Neural cell (in vitro differentiated cells): ENCODE results near the gene CTBP2. TPM values are rescaled to one million over a fixed set of nuclear protein-coding genes. Genes with fewer than 3 reads are reported as not detected.

Source experiments
- H2AFZ ChIP-seq: fragments of 200-600, 300-800 bp; sonication (generic), shearing (Covaris generic); 2 replicates; pipeline ENCODE4 v1.6.0; 2014; ENCODE audit warnings: low read depth, mild to moderate bottlenecking, antibody characterized with exemption, low read length, moderate library complexity
- H3F3A ChIP-seq: fragments of 200-600 bp; shearing (Covaris generic); 2 replicates; pipeline ENCODE4 v1.6.1; 2016; ENCODE audit warnings: mild to moderate bottlenecking, moderate library complexity, mixed read lengths, antibody characterized with exemption, low read length; ENCODE audit not compliant: insufficient read depth, poor library complexity, severe bottlenecking
- H3K27ac ChIP-seq: fragments of 200-600, 300-800 bp; sonication (generic), shearing (Covaris generic); 2 replicates; pipeline ENCODE4 v1.5.1; 2014; ENCODE audit warnings: mild to moderate bottlenecking, low read length, moderate library complexity
- H3K27me3 ChIP-seq: fragments of 300-800, 200-600 bp; sonication (generic), shearing (Covaris generic); 2 replicates; pipeline ENCODE4 v1.6.0; 2014; ENCODE audit warnings: mild to moderate bottlenecking, low read depth, low read length, moderate library complexity; ENCODE audit not compliant: insufficient read depth
- H3K36me3 ChIP-seq: fragments of 300-800, 200-600 bp; sonication (generic), shearing (Covaris generic); 2 replicates; pipeline ENCODE4 v1.5.1; 2014; ENCODE audit warnings: mild to moderate bottlenecking, antibody characterized with exemption, low read length, moderate library complexity; ENCODE audit not compliant: insufficient read depth
- H3K4me2 ChIP-seq: fragments of 300-800, 200-600 bp; sonication (generic), shearing (Covaris generic); 2 replicates; pipeline ENCODE4 v1.6.0; 2014; ENCODE audit warnings: mild to moderate bottlenecking, low read length
- H3K4me3 ChIP-seq: fragments of 300-800, 200-600 bp; sonication (generic), shearing (Covaris generic); 2 replicates; pipeline ENCODE4 v1.5.1; 2014; ENCODE audit warnings: mild to moderate bottlenecking, low read length, moderate library complexity
- H3K79me2 ChIP-seq: fragments of 200-600 bp; shearing (Covaris generic); replicated peaks from 2 replicates; pipeline ENCODE4 v1.6.0; 2014; ENCODE audit warnings: mild to moderate bottlenecking, low read length, moderate library complexity; ENCODE audit not compliant: insufficient read depth
- H3K9ac ChIP-seq: fragments of 300-800, 200-600 bp; sonication (generic), shearing (Covaris generic); 2 replicates; pipeline ENCODE4 v1.6.1; 2016; ENCODE audit warnings: mild to moderate bottlenecking, low read length, mixed read lengths
- H3K9me2 ChIP-seq: fragments of 200-600 bp; shearing (Covaris generic); 2 replicates; pipeline ENCODE4 v1.6.1; 2016; ENCODE audit warnings: mild to moderate bottlenecking, low read length, mixed read lengths; ENCODE audit not compliant: insufficient read depth
- H3K9me3 ChIP-seq: fragments of 200-600, 300-800 bp; sonication (generic), shearing (Covaris generic); 2 replicates; pipeline ENCODE4 v1.6.1; 2016; ENCODE audit warnings: mild to moderate bottlenecking, mixed run types, low read length, moderate library complexity, mixed read lengths
- H4K20me1 ChIP-seq: fragments of 200-600 bp; shearing (Covaris generic); 2 replicates; pipeline ENCODE4 v1.6.1; 2016; ENCODE audit warnings: mild to moderate bottlenecking, mixed run types; ENCODE audit not compliant: insufficient read depth
- CTCF ChIP-seq: fragments of 450-650 bp; IDR thresholded peaks from 2 replicates; pipeline ENCODE4 v1.5.1; 2014; ENCODE audit warnings: antibody characterized with exemption, mild to moderate bottlenecking, moderate library complexity; ENCODE audit not compliant: poor library complexity, severe bottlenecking
- EP300 ChIP-seq: fragments of 450-650 bp; conservative IDR thresholded peaks from 2 replicates; pipeline ENCODE4 v1.6.1; 2014; ENCODE audit warnings: antibody characterized with exemption, mild to moderate bottlenecking, moderate library complexity; ENCODE audit not compliant: poor library complexity, severe bottlenecking
- EZH2 ChIP-seq: fragments of 200-600, 300-800 bp; shearing (Covaris generic), sonication (generic); IDR thresholded peaks from 2 replicates; pipeline ENCODE4 v1.6.1; 2014; ENCODE audit warnings: antibody characterized with exemption, low read length, borderline replicate concordance, mild to moderate bottlenecking; ENCODE audit not compliant: insufficient read depth, poor library complexity, severe bottlenecking
- MXI1 ChIP-seq: fragments of 450-650 bp; conservative IDR thresholded peaks from 2 replicates; pipeline ENCODE4 v1.6.1; 2014; ENCODE audit warnings: antibody characterized with exemption, mild to moderate bottlenecking; ENCODE audit not compliant: poor library complexity, severe bottlenecking
- POLR2AphosphoS5 ChIP-seq: IDR thresholded peaks from 2 replicates; pipeline ENCODE4 v1.6.1; 2012
- RAD21 ChIP-seq: fragments of 450-650 bp; conservative IDR thresholded peaks from 2 replicates; pipeline ENCODE4 v1.6.1; 2014; ENCODE audit warnings: antibody characterized with exemption, mild to moderate bottlenecking, moderate library complexity
- SMC3 ChIP-seq: fragments of 450-650 bp; conservative IDR thresholded peaks from 2 replicates; pipeline ENCODE4 v1.6.1; 2014; ENCODE audit warnings: antibody characterized with exemption, mild to moderate bottlenecking, moderate library complexity; ENCODE audit not compliant: poor library complexity
- TAF1 ChIP-seq: IDR thresholded peaks from 2 replicates; pipeline ENCODE4 v1.6.1; 2012; ENCODE audit warnings: low read depth
- polyA plus RNA-seq: library from polyadenylated mRNA; depleted of rRNA; stranded (reverse); fragments of >200 nt; gene quantifications from 2 replicates; pipeline ENCODE4 v1.2.3, GENCODE V29; 2014
- TF ChIP-seq, protein P1 (sequence below): IDR thresholded peaks from 2 replicates; pipeline ENCODE4 v1.6.1; 2012; ENCODE audit warnings: borderline replicate concordance

The CTBP2 gene
- polyA plus RNA-seq, 1 donor from 2014 or later: 59.5 TPM

GRCh38 chr10:124993345-124993708 lies 167.0 kb downstream of the CTBP2 start:
- H3K79me2 ChIP-seq: no peaks in the 10 kb centered on the region
- H3K36me3 ChIP-seq: peaks cover 6% of the 10 kb centered on the region
- H3K4me2 ChIP-seq: no peak overlapping the region
- H3K27ac ChIP-seq: no peak overlapping the region
- H2AFZ ChIP-seq: no peak overlapping the region
- no peaks in the 10 kb centered on the region for H3K27me3 ChIP-seq
- H3K4me3 ChIP-seq: no peak overlapping the region
- no peaks in the 10 kb centered on the region for H4K20me1 ChIP-seq
- no peaks in the 10 kb centered on the region for H3F3A ChIP-seq
- TF ChIP-seq CTCF (no peak), EP300 (no peak), EZH2 (no peak)
- TF ChIP-seq, protein P1, sequence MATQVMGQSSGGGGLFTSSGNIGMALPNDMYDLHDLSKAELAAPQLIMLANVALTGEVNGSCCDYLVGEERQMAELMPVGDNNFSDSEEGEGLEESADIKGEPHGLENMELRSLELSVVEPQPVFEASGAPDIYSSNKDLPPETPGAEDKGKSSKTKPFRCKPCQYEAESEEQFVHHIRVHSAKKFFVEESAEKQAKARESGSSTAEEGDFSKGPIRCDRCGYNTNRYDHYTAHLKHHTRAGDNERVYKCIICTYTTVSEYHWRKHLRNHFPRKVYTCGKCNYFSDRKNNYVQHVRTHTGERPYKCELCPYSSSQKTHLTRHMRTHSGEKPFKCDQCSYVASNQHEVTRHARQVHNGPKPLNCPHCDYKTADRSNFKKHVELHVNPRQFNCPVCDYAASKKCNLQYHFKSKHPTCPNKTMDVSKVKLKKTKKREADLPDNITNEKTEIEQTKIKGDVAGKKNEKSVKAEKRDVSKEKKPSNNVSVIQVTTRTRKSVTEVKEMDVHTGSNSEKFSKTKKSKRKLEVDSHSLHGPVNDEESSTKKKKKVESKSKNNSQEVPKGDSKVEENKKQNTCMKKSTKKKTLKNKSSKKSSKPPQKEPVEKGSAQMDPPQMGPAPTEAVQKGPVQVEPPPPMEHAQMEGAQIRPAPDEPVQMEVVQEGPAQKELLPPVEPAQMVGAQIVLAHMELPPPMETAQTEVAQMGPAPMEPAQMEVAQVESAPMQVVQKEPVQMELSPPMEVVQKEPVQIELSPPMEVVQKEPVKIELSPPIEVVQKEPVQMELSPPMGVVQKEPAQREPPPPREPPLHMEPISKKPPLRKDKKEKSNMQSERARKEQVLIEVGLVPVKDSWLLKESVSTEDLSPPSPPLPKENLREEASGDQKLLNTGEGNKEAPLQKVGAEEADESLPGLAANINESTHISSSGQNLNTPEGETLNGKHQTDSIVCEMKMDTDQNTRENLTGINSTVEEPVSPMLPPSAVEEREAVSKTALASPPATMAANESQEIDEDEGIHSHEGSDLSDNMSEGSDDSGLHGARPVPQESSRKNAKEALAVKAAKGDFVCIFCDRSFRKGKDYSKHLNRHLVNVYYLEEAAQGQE: no peak
- H3K9me2 ChIP-seq: no peaks in the 10 kb centered on the region
- H3K9ac ChIP-seq: no peak overlapping the region
- H3K9me3 ChIP-seq: no peaks in the 10 kb centered on the region

DNA sequence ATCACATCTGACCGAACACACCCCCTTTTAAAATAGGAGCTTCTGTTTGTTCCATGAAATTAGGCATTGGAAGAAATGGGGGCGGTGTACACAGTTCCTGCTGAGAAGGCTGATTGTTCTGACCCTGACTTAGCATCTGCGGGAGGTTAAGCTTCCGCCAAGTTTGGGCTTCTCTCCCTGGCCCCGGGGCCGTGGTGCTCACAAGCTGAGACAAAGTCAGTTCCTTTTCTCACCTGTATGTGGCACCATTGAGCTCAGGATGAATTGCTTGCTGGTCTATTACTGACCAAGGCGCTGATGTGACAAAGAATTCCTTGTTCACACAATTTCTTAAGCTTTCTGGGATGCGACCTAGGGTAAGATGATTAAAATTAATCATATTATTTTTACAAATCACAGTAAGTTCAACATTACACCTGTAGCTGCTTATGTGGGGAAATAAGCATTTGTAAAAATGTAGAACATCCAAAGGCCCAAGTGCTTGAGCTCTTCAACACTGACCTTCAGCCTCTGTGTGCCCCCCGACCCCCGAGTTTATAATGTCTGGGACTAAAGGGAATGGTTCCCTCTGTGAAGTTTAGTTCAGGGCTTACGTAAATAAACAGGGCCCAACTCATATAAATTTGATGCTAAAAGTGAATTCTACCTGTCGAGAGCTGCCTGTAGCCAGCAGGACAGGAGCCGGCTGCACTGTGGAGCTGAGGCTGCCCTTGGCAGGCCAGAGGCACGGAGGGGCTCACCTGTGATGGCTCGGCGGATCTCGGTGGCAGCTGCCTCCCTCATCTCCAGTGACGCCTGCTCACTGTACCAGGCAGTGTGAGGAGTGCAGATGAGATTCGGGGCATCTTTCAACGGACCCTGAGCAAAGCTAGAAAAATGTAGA lies 167.7 kb downstream of the CTBP2 start:
- TF ChIP-seq CTCF (peak; percentile 62), EZH2 (no peak), TAF1 (no peak), POLR2AphosphoS5 (no peak), EP300 (no peak), SMC3 (peak; percentile 58), RAD21 (peak; percentile 60), MXI1 (no peak)
- TF ChIP-seq, protein P1: no peak
- Histone ChIP-seq H3K27me3 (no peaks in the 10 kb centered on the region), H3K9ac (no peak overlapping the region), H3K9me2 (no peaks in the 10 kb centered on the region), H3K4me2 (no peak overlapping the region), H2AFZ (no peak overlapping the region), H3K27ac (no peak overlapping the region), H3K9me3 (no peaks in the 10 kb centered on the region), H3K4me3 (no peak overlapping the region), H3F3A (no peaks in the 10 kb centered on the region), H4K20me1 (no peaks in the 10 kb centered on the region), H3K36me3 (peaks cover 6% of the 10 kb centered on the region), H3K79me2 (no peaks in the 10 kb centered on the region)
